Caco-2 (cell line): ENCODE measurements around the gene MRPS6. TPM values are rescaled to one million over a fixed set of nuclear protein-coding genes. Genes with fewer than 3 reads are reported as not detected.

Experiments
- Bru-seq: library from RNA; stranded (reverse); fragments of 400-500 nt; gene quantifications from one replicate; lab custom pipeline; 2021; lab: Mats Ljungman, UMichigan
- BruChase-seq, 2 experiments: library from RNA; stranded (reverse); fragments of 400-500 nt; gene quantifications; one replicate each; lab custom pipeline; 2021; lab: Mats Ljungman, UMichigan
- BruUV-seq: library from RNA; stranded (reverse); fragments of 400-500 nt; replicated peaks from 2 replicates; lab custom pipeline; 2021; lab: Mats Ljungman, UMichigan
- CTCF ChIA-PET: fragments of 300-600 bp; sonication (Branson Sonifier 250); formaldehyde crosslinking; loops from one replicate; lab custom pipeline; 2022; ENCODE audit warnings: antibody characterized with exemption; lab: Charles Lee
- POLR2A ChIA-PET: fragments of 300-600 bp; sonication (Branson Sonifier 250); formaldehyde crosslinking; loops from one replicate; lab custom pipeline; 2022; ENCODE audit warnings: antibody characterized with exemption; lab: Charles Lee
- DNase-seq, 2 experiments: peaks; one replicate each; pipeline versions ENCODE4 v3.0.0 to v3.0.0-alpha.2; 2020 to 2022
- H3K27me3 ChIP-seq: replicated peaks from 2 replicates; pipeline ENCODE4 v1.6.0; 2011; ENCODE audit warnings: low read length; ENCODE audit not compliant: control insufficient read depth, insufficient read depth
- H3K36me3 ChIP-seq: 2 replicates; pipeline ENCODE4 v1.5.1; 2011; ENCODE audit warnings: low read length; ENCODE audit not compliant: control insufficient read depth, insufficient read depth
- H3K4me1 ChIP-seq: fragments of 250-450 bp; sonication (Bioruptor Pico); 2 replicates; pipeline ENCODE4 v1.5.1; 2020; ENCODE audit warnings: mild to moderate bottlenecking
- H3K4me3 ChIP-seq: 2 replicates; pipeline ENCODE4 v1.5.1; 2011; ENCODE audit warnings: low read depth, mild to moderate bottlenecking, control low read depth, low read length
- H3K9me3 ChIP-seq: fragments of 250-450 bp; sonication (Bioruptor Pico); 2 replicates; pipeline ENCODE4 v1.5.1; 2020; ENCODE audit warnings: mild to moderate bottlenecking, moderate library complexity
- H3K27ac Mint-ChIP-seq: one replicate; pipeline ENCODE4 v1.8.0; 2022; ENCODE audit warnings: mixed read lengths; ENCODE audit not compliant: unreplicated experiment
- H3K27me3 Mint-ChIP-seq: one replicate; pipeline ENCODE4 v1.8.0; 2022; ENCODE audit warnings: mixed read lengths; ENCODE audit not compliant: insufficient read depth, unreplicated experiment
- H3K36me3 Mint-ChIP-seq: one replicate; pipeline ENCODE4 v1.8.0; 2022; ENCODE audit warnings: mild to moderate bottlenecking, mixed read lengths; ENCODE audit not compliant: insufficient read depth, unreplicated experiment
- H3K4me1 Mint-ChIP-seq: one replicate; pipeline ENCODE4 v1.8.0; 2022; ENCODE audit warnings: low read depth, mixed read lengths; ENCODE audit not compliant: unreplicated experiment
- H3K4me3 Mint-ChIP-seq: one replicate; pipeline ENCODE4 v1.8.0; 2022; ENCODE audit warnings: mild to moderate bottlenecking, moderate library complexity, mixed read lengths; ENCODE audit not compliant: unreplicated experiment
- H3K9me3 Mint-ChIP-seq: one replicate; pipeline ENCODE4 v1.8.0; 2022; ENCODE audit warnings: mixed read lengths; ENCODE audit not compliant: unreplicated experiment
- intact Hi-C: fragments of 100-400 bp; cut with micrococcal nuclease; formaldehyde crosslinking; loops from one replicate; pipeline ENCODE4 v1.10.0; 2022; ENCODE audit not compliant: unreplicated experiment
- long read RNA-seq: library from polyadenylated mRNA; stranded (forward); transcript quantifications from one replicate; pipeline ENCODE4 v2.0.0, GENCODE V29; 2022
- total RNA-seq: library from RNA; stranded (reverse); gene quantifications from 2 replicates; pipeline ENCODE4 v1.2.3, GENCODE V29; 2022
- TF ChIP-seq, protein P1 (sequence below), 2 experiments: fragments of 200-600 bp in 1 of 2; IDR thresholded peaks; 1 replicate in 1 of 2; 2 replicates in 1 of 2; pipeline versions ENCODE4 v1.5.1 to v1.8.0; 2011 to 2022; ENCODE audit warnings: antibody characterized with exemption in 1 of 2, control low read depth in 1 of 2, inconsistent platforms in 1 of 2, low read depth in 1 of 2, low read length in 1 of 2, mild to moderate bottlenecking in 1 of 2, moderate library complexity in 1 of 2; ENCODE audit not compliant: insufficient read depth in 1 of 2, severe bottlenecking in 1 of 2, unreplicated experiment in 1 of 2

MRPS6 gene
- total RNA-seq (102 and 104 TPM in 2 replicates), Bru-seq, nascent RNA (percentile 97 among the genes with signal in this experiment), BruChase-seq, experiment 1, labeled RNA remaining after a 2-hour chase (percentile 100 among the genes with signal in this experiment), BruChase-seq, experiment 2, labeled RNA remaining after a 6-hour chase (percentile 100 among the genes with signal in this experiment)
- long read RNA-seq, transcript MRPS6-201 (3 exons, 990 nt) = major isoform, 175 of 189 reads
- long read RNA-seq, partial matches to known transcripts = 2 of 189 reads
- long read RNA-seq, other reads (novel, unspliced or antisense) = 10 of 189 reads

GRCh38 chr21:34073032-34073748 lies at the start of gene MRPS6, which contains the start of gene SLC5A3:
MRPS6 (plus strand) TSS chr21:34073578; CDS start chr21:34073701, 123 bp downstream.
SLC5A3 (plus strand) TSS chr21:34073578; CDS start chr21:34095199, 21,621 bp downstream.
- peak; percentile 91 to 92 for DNase-seq
- ChIA-PET CTCF (interaction anchor here (0.6 to 1.6 kb wide), 7 partner anchors 10 to 285 kb away, joined by 3 to 9 read pairs (median 4); no protein-coding TSS in a partner anchor), POLR2A (interaction anchor here (0.5 to 2.3 kb wide), 9 partner anchors 33 to 812 kb away, joined by 3 to 7 read pairs (median 3); partner anchors contain the start of gene TMEM50B)
- no peaks in the 10 kb centered on the region for H3K9me3 Mint-ChIP-seq
- no peaks in the 10 kb centered on the region for H3K36me3 ChIP-seq
- no peaks in the 10 kb centered on the region for H3K9me3 ChIP-seq
- H3K27ac Mint-ChIP-seq = peak within 1 kb of the TSS; percentile 95
- BruUV-seq = no TSS peak
- peak within 1 kb of the TSS; percentile 86 for H3K4me3 ChIP-seq
- no peaks in the 10 kb centered on the region for H3K27me3 Mint-ChIP-seq
- H3K4me3 Mint-ChIP-seq = peak within 1 kb of the TSS; percentile 87
- H3K36me3 Mint-ChIP-seq = peaks cover 47% of the 10 kb centered on the region
- H3K4me1 Mint-ChIP-seq = peaks cover 32% of the 10 kb centered on the region
- peaks cover 35% of the 10 kb centered on the region for H3K4me1 ChIP-seq
- TF ChIP-seq, protein P1, sequence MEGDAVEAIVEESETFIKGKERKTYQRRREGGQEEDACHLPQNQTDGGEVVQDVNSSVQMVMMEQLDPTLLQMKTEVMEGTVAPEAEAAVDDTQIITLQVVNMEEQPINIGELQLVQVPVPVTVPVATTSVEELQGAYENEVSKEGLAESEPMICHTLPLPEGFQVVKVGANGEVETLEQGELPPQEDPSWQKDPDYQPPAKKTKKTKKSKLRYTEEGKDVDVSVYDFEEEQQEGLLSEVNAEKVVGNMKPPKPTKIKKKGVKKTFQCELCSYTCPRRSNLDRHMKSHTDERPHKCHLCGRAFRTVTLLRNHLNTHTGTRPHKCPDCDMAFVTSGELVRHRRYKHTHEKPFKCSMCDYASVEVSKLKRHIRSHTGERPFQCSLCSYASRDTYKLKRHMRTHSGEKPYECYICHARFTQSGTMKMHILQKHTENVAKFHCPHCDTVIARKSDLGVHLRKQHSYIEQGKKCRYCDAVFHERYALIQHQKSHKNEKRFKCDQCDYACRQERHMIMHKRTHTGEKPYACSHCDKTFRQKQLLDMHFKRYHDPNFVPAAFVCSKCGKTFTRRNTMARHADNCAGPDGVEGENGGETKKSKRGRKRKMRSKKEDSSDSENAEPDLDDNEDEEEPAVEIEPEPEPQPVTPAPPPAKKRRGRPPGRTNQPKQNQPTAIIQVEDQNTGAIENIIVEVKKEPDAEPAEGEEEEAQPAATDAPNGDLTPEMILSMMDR (IDR thresholded peaks at IDR 0.05; ENCODE audit: insufficient read depth in 1 of 2, low read depth in 1 of 2, low read length in 1 of 2, severe bottlenecking in 1 of 2, unreplicated experiment in 1 of 2) = peak in 1 of 2 experiments; percentile 17
- intact Hi-C loops = loop anchor here (1.0 to 5.0 kb wide), 2 partner anchors 106 to 126 kb away; no protein-coding TSS in a partner anchor
- no peaks in the 10 kb centered on the region for H3K27me3 ChIP-seq

GRCh38 chr21:34023691-34024373 lies 49.5 kb upstream of the MRPS6 start:
- Mint-ChIP-seq H3K36me3 (no peaks in the 10 kb centered on the region), H3K4me1 (peaks cover 5% of the 10 kb centered on the region), H3K9me3 (peaks cover 12% of the 10 kb centered on the region), H3K27ac (no peak overlapping the region), H3K27me3 (no peaks in the 10 kb centered on the region), H3K4me3 (no peak overlapping the region)
- no peaks in the 10 kb centered on the region for H3K27me3 ChIP-seq
- H3K9me3 ChIP-seq = peaks cover 7% of the 10 kb centered on the region; the same call in 1 of the 2 replicates
- no peaks in the 10 kb centered on the region for H3K36me3 ChIP-seq
- peaks cover 37% of the 10 kb centered on the region for H3K4me1 ChIP-seq
- no TSS peak for BruUV-seq
- no peak for DNase-seq
- ChIA-PET CTCF (interaction anchor here (0.6 kb wide), 2 partner anchors 81 to 136 kb away, joined by 3 read pairs; no protein-coding TSS in a partner anchor), POLR2A (interaction anchor here (1.4 kb wide), 1 partner anchor 76 kb away, joined by 4 read pairs; no protein-coding TSS in a partner anchor)
- TF ChIP-seq, protein P1 (IDR thresholded peaks at IDR 0.05; ENCODE audit: insufficient read depth in 1 of 2, low read depth in 1 of 2, low read length in 1 of 2, severe bottlenecking in 1 of 2, unreplicated experiment in 1 of 2) = no peak
- intact Hi-C loops = loop anchor here (5.0 kb wide), 1 partner anchor 57 kb away; no protein-coding TSS in a partner anchor
- no peak overlapping the region for H3K4me3 ChIP-seq
